IPS-NIHi7 (cell line): ENCODE results near the gene ZG16.
A peak's percentile ranks its signal among the peaks of the same experiment; 100 is the strongest.
"Not testable (repeated sequence)": the region's sequence is repeated elsewhere in the genome, so short reads cannot be mapped to it uniquely, and the experiment has no call there.

ENCODE experiments used
- DNase-seq: peaks from one replicate; pipeline ENCODE4 v3.0.0; 2012; ENCODE audit warnings: mixed read lengths; ENCODE audit errors: extremely low spot score

The ZG16 gene

DNA sequence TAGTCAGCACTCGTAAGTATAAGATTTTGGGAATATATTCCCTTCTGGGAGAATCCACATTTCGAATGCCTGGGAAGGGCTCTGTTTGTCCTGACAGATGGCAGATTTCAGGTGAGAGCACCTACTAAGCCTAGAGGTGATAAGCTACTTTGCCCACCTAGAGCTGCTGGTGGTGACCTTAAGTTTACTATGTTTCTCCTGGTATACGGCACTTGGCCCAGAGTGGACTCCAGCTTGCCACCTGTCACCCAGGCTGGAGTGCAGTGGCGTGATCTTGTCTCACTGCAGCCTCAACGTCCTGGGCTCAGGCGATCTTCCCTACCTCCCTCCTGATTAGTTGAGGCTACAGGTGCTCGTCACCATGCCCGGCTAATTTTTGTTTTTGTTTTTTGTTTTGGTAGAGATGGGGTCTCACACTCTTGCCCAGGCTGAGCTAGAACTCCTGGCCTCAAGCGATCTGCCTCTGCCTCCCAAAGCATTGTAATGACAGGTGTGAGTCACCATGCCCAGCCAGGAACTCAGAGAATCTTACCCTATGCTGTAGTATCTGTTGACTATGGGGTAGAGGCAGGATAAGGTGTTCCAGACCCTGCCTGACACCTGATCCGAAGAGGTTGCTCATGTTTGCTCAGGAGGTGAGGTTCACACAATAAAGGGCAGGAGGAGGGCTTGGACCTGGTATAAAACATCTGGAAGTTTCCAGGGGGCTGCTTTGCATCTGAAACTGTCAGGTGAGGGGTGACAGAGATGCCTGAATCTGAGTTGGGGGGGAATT lies at the start of gene ZG16:
ZG16 (plus strand) TSS at position 681 of the 775 bp plus-strand sequence. CDS start 1,011 bp downstream, outside the sequence.
- no peak for DNase-seq

GRCh38 chr16:29729116-29729521 lies 48.9 kb upstream of the ZG16 start:
- DNase-seq, result peak; percentile 59

GRCh38 chr16:29730649-29731048 lies 47.4 kb upstream of the ZG16 start:
- no peak for DNase-seq

DNA sequence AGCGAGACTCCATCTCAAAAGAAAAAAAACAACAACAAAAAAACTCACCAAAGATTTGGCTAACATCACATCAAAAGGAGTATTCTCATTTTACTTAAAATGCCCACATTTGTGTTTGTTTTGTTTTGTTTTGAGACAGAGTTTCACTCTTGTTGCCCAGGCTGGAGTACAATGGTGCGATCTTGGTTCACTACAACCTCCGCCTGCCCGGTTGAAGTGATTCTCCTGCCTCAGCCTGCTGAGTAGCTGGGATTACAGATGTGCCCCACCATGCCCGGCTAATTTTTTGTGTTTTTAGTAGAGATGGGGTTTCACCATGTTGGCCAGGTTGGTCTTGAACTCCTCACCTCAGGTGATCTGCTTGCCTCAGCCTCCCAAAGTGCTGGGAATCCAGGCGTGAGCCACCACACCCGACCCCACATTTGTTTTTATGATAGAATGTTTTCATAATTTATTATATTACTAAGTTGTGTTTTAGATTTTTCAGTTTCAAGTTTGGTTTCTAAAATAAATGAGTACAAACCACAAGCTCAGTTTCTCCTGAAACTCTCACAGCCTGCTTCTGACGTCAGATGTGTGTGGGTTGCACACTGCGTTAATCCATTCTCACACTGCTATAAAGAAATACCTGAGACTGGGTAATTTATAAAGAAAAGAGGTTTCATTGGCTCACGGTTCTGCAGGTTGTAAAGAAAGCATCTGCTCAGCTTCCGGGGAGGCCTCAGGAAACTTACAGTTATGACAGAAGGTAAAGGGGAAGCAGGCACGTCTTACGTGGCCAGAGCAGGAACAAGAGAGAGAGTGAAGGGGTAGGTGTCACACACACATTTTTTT lies 46.1 kb upstream of the ZG16 start:
- DNase-seq, result not testable (repeated sequence)

DNA sequence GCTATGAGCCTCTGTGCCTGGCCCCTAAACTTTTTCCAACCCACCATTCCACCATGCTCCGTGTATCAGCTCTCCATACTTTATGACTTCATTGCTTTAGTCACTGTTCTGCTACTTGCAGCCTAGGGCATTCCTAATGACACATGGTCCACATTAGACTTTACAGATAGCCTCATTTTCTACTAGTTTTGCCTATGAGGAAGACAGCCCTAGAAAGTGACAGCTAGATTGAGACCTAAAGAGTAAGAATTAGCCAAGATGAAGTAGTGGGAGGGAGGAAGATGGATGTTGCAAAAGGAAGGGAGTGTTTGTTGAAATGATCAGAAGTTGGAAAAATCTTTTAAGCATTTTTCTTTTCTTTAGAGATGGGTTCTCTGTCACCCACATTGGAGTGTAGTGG lies 43.3 kb upstream of the ZG16 start:
- DNase-seq, result no peak

- DNase-seq, result no peak
Observed at GRCh38 chr16:29736112-29736511, 41.9 kb upstream of the ZG16 start.

- no peak for DNase-seq
Observed at GRCh38 chr16:29736764-29737163, 41.3 kb upstream of the ZG16 start.

DNA sequence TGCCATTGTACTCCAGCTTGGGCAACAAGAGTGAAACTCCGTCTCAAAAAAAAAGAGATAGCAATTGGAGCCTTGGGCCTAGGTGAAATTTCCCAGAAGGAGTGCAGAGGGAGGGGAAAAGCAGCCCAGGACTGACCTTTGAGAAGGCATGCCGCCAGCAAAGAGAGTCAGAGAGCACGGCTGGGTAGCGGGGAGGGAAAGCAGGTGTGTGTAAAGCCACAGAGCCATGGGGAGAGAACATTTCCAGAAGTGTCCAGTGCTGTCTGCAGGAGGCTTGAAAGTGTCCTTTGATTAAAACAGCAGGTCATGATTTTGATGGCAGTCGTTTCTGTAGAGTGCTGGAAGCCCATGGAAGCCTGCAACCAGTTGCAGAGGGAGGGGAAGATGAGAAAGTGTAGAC lies 40.3 kb upstream of the ZG16 start:
- no peak for DNase-seq

DNA sequence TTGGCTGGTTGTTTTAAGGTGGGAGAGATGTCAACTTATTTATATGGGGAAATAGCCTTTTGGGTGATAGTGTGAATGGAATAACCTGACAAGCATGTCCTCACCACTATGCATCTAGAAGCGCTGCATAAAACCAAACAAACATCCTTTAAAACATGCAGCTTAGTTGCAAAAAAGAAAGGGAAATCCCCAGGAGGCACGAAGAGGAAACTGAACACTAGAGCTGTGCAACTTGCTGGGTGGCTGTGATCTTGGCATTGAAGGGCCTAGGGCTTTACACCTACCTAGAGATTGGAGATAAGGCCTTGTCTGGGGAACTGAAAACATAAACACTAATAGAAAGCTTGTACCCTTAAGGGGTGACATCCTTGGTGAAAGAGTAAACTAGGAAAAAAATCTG lies 39.5 kb upstream of the ZG16 start:
- DNase-seq, result no peak

- not testable (repeated sequence) for DNase-seq
Observed at GRCh38 chr16:29739927-29740629, 38.0 kb upstream of the ZG16 start.

- DNase-seq, result not testable (repeated sequence)
Observed at GRCh38 chr16:29740630-29741015, 37.4 kb upstream of the ZG16 start.

GRCh38 chr16:29742683-29743275 lies 35.3 kb upstream of the ZG16 start:
- DNase-seq, result no peak

DNA sequence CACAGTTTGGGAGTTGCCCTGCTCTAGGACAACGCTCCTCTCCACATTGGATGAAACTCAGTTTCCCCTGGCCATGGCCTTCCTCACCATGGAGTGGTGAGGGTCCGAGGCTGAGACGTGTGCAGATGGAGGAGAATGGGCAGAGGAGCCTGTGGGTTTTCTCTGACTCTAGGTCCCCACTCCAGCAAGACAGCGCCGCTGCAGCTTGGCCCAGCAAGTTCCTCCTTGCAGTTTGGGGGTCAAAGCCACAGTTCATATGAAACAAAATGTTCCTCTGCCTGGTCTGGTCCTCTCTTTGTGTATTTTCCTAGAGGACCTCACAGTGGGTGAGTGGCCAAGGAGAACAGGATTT lies 34.6 kb upstream of the ZG16 start:
- no peak for DNase-seq

GRCh38 chr16:29743827-29744531 lies 34.1 kb upstream of the ZG16 start:
- no peak for DNase-seq

- no peak for DNase-seq
Observed at GRCh38 chr16:29744541-29745101, 33.4 kb upstream of the ZG16 start.

GRCh38 chr16:29745121-29745852 lies 32.8 kb upstream of the ZG16 start:
- DNase-seq, result no peak

DNA sequence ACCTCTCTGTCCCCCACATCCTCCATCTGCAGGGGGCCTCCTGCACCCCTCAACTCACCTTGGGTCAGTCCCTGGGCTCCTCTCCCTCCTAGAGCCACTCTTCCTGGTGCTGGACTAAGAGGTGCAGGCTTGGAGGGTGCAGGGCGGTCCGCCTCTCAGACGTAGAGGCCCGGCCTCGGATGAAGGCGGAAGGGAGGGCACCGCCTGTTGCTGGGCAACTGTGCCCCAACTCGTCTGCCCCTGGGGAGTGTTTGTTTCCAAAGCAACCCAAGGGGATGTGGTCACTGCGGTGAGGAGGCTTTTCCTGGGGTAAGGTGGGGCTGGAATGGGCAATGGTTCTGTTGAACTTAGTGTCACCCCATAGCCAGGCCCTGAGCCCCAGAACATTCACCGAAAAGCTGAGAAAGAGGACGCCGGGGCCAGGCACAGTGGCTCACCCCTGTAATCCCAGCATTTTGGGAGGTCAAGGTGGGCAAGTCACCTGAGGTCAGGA lies 32.2 kb upstream of the ZG16 start, which contains the start of gene C16orf54:
C16orf54 (minus strand) TSS at position 138 of the 493 bp plus-strand sequence. CDS start 1,039 bp downstream, outside the sequence.
- no peak for DNase-seq

GRCh38 chr16:29746518-29746917 lies 31.5 kb upstream of the ZG16 start:
- not testable (repeated sequence) for DNase-seq

DNA sequence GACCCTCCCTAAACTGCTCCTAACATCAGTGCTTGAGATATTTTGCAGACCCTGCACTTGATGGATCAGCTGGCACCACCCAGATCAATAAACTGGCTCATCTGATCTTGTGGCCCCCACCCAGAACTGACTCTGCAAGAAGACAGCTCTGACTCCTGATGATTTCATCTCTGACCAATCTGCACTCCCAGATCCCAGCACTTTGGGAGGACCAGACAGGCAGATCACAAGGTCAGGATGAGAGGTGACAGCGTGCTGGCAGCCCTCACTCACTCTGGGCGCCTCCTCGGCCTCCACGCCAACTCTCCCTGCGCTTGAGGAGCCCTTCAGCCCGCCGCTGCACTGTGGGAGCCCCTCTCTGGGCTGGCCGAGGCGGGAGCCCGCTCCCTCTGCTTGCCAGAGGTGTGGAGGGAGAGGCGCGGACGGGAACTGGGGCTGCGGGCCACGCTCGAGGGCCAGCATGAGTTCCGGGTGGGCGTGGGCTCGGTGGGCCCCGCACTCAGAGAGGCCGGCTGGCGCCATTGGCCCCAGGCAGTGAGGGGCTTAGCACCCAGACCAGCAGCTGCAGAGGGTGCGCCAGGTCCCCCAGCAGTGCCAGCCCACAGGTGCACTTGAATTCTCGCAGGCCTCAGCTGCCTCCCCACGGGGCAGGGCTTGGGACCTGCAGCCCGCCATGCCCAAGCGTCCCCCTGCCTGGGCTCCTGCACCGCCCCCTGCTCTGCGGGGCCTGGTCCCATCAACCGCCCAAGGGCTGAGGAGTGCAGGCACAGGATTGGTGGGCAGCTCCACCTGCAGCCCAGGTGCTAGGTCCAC lies 29.9 kb upstream of the ZG16 start:
- DNase-seq, result no peak
